ENCODE measurements around the gene KLKB1.

DNA sequence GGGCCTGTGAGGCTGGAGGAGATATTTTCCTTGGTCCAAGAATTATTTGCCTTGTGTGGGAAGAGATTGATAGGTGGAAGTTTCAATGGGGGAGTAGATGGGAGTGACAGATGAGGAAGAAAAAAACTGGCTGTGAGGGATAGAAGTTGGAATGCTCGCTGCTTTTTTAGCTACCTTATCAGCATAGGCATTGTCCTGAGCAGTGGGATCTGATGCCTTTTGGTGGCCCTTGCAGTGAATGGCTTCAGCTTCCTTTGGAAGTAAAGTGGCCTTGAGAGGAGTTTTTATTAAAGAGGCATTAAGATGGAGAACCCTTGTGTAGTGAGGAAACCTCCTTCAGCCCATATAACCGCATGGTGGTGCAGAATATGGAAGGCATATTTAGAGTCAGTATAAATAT is 16.0 kb downstream of the KLKB1 start:
- TF ChIP-seq CTCF (IDR thresholded peaks at IDR 0.05): no peak
- TF ChIP-seq POLR2A (IDR thresholded peaks at IDR 0.05): no peak
- TF ChIP-seq POLR2AphosphoS5 (IDR thresholded peaks at IDR 0.05): no peak

All from prostate gland (tissue), 2 donors.